Tibial nerve (tissue), 4 donors: ENCODE results near the gene ROR1.

Experiments used
- CTCF ChIP-seq, 5 experiments: fragments of 200-600 bp in 3 of 5; fragments of 450-650 bp in 2 of 5; sonication (generic) in 3 of 5; IDR thresholded peaks; one replicate each; pipeline ENCODE4 v1.5.1; 2016 to 2019; ENCODE audit warnings: antibody characterized with exemption in 5 of 5, mild to moderate bottlenecking in 3 of 5, moderate library complexity in 2 of 5
- EP300 ChIP-seq, 2 donors: sonication (generic); formaldehyde crosslinking; IDR thresholded peaks; one replicate each; pipeline ENCODE4 v1.6.1; 2017; ENCODE audit warnings: antibody characterized with exemption in 2 of 2, mild to moderate bottlenecking in 1 of 2
- POLR2A ChIP-seq, 2 donors: fragments of 450-650 bp; IDR thresholded peaks; one replicate each; pipeline ENCODE4 v1.6.1; 2017; ENCODE audit warnings: antibody characterized with exemption in 2 of 2, mild to moderate bottlenecking in 2 of 2, moderate library complexity in 2 of 2

GRCh38 chr1:63902844-63903589 lies 129.2 kb downstream of the ROR1 start:
- TF ChIP-seq CTCF (IDR thresholded peaks at IDR 0.05) (no peak), POLR2A (IDR thresholded peaks at IDR 0.05) (no peak), EP300 (IDR thresholded peaks at IDR 0.05) (no peak)
